Stimulated activated CD8-positive, alpha-beta memory T cell treated with anti-CD3 and anti-CD28 coated beads, Interleukin-12 subunit alpha, Interleukin-12 subunit beta, amount 100 ng/mL, for 4 hours (primary cell): ENCODE results near the gene ENTR1.

Experiments used
- DNase-seq: peaks from one replicate; pipeline ENCODE4 v3.0.0-alpha.2; 2020; ENCODE audit warnings: low read depth

ENTR1 gene

DNA sequence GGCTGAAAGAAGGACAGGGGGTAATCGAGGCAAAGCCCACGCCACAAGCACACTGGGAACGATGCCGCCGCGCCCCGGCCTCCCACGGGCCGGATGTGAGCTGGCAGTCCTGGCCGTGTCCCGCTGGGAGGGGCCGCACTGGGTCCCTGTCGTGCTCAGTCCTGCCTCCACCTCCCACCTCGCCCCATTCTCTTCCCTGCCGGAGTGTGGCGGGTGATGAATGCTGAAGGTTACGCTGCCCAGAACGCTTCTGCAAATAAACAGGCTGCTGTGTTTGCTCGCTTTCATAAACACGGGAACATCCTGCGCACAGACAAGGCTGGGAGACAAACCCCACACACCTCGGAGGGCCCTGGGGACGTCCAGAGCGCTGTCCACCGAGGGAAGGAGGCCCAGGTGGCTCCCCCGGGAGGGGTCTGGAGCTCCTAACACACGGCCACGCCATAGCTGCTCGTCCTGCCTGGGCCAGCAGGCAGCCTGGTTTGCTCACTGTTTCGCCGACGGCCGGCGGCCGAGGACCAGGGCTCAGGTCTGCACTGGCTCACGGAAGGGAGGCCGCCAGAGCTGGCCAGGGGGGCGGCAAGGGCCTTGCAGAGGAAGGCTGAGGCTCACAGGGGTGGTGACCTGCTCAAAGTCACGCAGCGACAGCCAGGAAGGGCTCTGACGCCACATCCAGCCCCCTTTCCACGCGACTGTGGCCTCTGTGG, 49.2 kb downstream of the ENTR1 start:
- DNase-seq: no peak

- DNase-seq: no peak
These were observed 50.4 kb downstream of the ENTR1 start for GRCh38 chr9:136359774-136360718.

GRCh38 chr9:136358888-136359287, 51.5 kb downstream of the ENTR1 start:
- DNase-seq: no peak

- no peak for DNase-seq
These were observed 52.4 kb downstream of the ENTR1 start for GRCh38 chr9:136358016-136358415.

GRCh38 chr9:136357202-136357725, 53.1 kb downstream of the ENTR1 start:
- DNase-seq: no peak

DNA sequence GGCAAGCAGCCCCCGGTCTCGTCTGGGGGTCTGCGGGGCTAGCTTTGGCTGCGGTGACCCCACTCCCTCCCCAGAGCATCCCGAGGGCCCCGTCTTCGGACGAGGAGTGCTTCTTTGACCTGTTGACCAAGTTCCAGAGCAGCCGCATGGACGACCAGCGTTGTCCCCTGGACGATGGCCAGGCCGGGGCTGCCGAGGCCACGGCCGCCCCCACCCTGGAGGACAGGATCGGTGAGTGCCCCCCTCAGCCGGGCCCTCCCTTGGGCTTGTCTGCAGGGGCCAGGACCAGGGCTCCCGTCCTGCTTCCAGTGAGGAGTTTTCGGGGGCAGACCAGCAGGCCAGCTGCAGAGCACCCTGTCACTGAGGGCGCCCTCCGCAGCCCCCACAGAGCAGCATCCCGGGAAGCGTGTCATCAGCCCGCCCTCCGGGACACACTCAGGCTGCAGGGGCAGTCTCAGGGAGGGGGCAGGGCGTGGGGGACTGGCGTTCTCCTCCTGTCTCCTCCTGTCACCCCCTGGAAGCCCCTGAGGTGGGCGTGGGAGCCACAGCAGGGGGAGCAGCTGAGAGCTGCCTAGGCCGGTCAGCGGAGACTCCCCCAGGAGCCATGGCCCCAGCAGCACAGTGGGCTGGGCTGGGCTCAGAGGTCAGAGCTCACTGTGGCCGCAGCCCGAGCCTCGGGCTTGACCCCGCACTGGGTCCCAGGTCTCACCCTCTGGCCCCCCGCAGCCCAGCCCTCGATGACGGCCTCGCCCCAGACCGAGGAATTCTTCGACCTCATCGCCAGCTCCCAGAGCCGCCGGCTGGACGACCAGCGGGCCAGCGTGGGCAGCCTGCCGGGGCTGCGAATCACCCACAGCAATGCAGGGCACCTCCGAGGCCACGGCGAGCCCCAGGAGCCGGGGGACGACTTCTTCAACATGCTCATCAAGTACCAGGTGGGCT, 54.5 kb downstream of the ENTR1 start:
- no peak for DNase-seq

DNA sequence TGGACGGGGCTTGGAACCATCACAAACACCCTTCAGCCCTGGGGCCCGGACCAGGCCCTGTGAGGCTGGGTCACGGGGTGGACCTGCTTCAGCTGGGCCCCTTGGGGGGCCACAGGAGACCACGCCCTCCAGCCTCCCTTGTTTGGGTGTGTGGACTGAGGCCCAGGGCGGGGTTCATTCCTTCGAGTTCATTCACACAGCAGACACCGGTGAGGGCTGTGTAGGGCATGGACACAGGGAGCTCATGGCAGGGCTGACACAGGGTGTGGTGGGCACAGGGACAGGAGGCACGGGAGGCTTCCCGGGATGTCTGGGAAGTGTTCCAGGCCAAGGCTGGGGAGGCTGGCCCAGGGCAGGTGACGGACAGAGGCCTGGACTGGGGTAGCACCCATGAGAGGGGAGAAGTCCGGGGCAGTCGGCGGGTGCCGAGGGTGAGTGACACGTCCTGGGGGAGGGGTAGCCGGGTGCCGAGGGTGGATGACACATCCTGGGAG, 55.8 kb downstream of the ENTR1 start:
- DNase-seq: no peak

DNA sequence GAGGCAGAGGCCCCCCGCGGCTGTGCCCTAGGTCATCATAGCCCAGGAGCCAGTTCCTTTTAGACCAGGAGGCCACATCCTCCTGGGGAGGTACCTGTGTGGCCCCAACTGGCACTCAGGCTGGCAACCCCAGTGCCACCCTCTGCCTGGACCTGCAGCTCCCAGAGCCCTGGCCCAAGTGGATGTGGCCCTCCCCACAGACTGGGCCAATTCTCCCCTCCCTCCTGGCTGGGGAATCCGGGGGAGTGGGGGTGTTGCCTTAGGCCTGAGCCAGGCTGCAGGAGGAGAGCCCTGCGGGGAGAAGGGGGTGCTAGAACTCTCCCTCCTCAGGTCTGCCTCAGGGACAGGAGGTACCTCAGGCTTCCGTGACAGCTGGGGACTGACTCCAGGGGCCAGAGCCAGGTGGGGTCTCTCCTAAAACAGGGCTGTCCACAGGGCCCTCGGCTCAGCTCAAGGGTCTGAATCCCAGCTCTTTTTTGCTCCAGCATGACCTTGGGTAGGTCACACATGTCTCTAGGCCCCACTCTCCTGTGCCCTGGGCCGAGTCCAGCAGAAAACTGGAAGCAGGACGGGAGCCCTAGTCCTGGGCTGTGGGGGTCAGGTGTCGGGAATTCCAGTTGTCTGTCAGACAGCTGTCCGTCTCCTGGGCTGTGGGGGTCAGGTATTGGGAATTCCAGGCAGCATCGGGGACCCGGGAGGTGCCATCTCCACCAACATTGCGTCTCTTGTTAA, 56.5 kb downstream of the ENTR1 start:
- DNase-seq: no peak

DNA sequence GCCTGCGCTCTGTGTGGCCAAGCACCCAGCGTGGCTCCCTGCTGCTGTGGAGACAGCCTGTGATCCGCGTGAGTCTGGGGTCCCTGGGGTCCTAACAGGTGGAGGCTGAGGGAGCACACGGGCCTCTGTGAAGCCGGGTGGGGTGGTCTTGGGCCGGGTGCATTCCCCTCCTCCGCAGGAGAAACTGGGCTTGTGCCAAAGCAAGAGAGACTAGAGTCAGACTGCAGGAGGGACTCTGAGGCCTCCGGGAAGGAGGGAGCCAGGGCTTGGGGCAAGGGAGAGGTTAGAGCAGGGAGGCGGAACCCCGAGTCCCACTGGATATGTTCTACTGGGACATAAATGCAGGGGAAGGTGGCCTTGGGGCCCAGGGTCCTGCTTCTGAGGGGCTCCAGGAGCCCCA, 57.3 kb downstream of the ENTR1 start:
- DNase-seq: no peak

DNA sequence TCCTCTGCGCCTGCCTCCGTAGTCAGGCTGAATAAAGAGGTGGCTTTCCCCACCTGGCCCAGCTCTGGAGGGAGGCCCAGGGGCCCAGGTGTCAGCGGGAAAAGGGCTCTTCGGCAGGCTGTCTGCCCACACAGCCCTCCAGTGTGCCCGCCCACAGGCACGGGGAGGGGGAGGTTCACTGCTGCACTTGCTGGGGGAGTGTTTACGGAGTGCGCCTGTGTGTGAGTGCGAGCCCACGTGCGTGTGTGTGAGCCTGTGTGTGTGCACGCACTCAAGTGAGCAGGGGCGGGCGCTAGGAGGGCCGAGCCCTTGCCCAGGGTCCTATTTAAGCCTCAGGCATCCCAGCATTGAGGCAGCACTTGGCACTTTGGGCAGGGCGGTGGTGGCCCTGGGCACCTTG, 57.7 kb downstream of the ENTR1 start:
- DNase-seq: no peak
